ENCODE data around the gene TRIM50. TPM values are rescaled to one million over a fixed set of nuclear protein-coding genes. Genes with fewer than 3 reads are reported as not detected.
"Not testable (repeated sequence)": the region's sequence is repeated elsewhere in the genome, so short reads cannot be mapped to it uniquely, and the experiment has no call there.

Gene TRIM50
- polyA plus RNA-seq (2013, experiment 1 of 2; ENCODE audit: insufficient read length), result not detected
- polyA plus RNA-seq (2013, experiment 2 of 2; ENCODE audit: insufficient read length), result not detected

- not testable (repeated sequence) for DNase-seq
These were observed at the start of gene TRIM50, which contains the start of gene FKBP6 for GRCh38 chr7:73327922-73328321. TRIM50 (minus strand) TSS chr7:73328082; CDS start chr7:73324787, 3,295 bp downstream. FKBP6 (plus strand) TSS chr7:73328161; CDS start chr7:73328429, 268 bp downstream.

- no peak for DNase-seq
These were observed 49.0 kb upstream of the TRIM50 start for GRCh38 chr7:73376671-73377412.

GRCh38 chr7:73376262-73376661 is 48.4 kb upstream of the TRIM50 start:
- not testable (repeated sequence) for DNase-seq

GRCh38 chr7:73373741-73374140 is 45.9 kb upstream of the TRIM50 start:
- no peak for DNase-seq

GRCh38 chr7:73369622-73370021 is 41.7 kb upstream of the TRIM50 start:
- no peak for DNase-seq

GRCh38 chr7:73369009-73369408 is 41.1 kb upstream of the TRIM50 start:
- no peak for DNase-seq

- DNase-seq, result no peak
These were observed 39.1 kb upstream of the TRIM50 start for GRCh38 chr7:73366990-73367389.

- no peak for DNase-seq
These were observed 38.2 kb upstream of the TRIM50 start for GRCh38 chr7:73366127-73366526.

GRCh38 chr7:73364006-73364728 is 36.3 kb upstream of the TRIM50 start:
- DNase-seq, result no peak

- DNase-seq, result no peak
These were observed 35.5 kb upstream of the TRIM50 start for GRCh38 chr7:73363225-73364005.

GRCh38 chr7:73360590-73360989 is 32.7 kb upstream of the TRIM50 start:
- DNase-seq, result not testable (repeated sequence)

- DNase-seq, result no peak
These were observed 32.0 kb upstream of the TRIM50 start for GRCh38 chr7:73359746-73360375.

- DNase-seq, result no peak
These were observed 31.4 kb upstream of the TRIM50 start for GRCh38 chr7:73359306-73359705.

GRCh38 chr7:73358590-73359275 is 30.9 kb upstream of the TRIM50 start:
- DNase-seq, result no peak

- DNase-seq, result no peak
These were observed 28.3 kb upstream of the TRIM50 start for GRCh38 chr7:73356159-73356558.

- DNase-seq, result no peak
These were observed 26.9 kb upstream of the TRIM50 start for GRCh38 chr7:73354821-73355220.

- DNase-seq, result no peak
These were observed 26.3 kb upstream of the TRIM50 start for GRCh38 chr7:73354196-73354595.

GRCh38 chr7:73353243-73353642 is 25.4 kb upstream of the TRIM50 start:
- DNase-seq, result no peak

GRCh38 chr7:73352784-73353183 is 24.9 kb upstream of the TRIM50 start:
- no peak for DNase-seq

GRCh38 chr7:73351447-73352167 is 23.7 kb upstream of the TRIM50 start:
- DNase-seq, result no peak

Measured in fibroblast of skin of scalp (primary cell).